Peyer's patch (tissue), 4 donors: ENCODE results near the gene ATP11B. TPM values are rescaled to one million over a fixed set of nuclear protein-coding genes. Genes with fewer than 3 reads are reported as not detected.

Source experiments
- DNase-seq, 3 donors: peaks; one replicate each; pipeline ENCODE4 v3.0.0-alpha.2; 2017 to 2019
- H3K27ac ChIP-seq, 4 donors: fragments of 200-600 bp; sonication (generic); one replicate each; pipeline ENCODE4 v1.5.1; 2016 to 2019
- H3K27me3 ChIP-seq, 2 donors: fragments of 200-600 bp; sonication (generic); one replicate each; pipeline ENCODE4 v1.5.1; 2019
- H3K36me3 ChIP-seq, 3 donors: fragments of 200-600 bp; sonication (generic); one replicate each; pipeline ENCODE4 v1.5.1; 2016 to 2019
- H3K4me1 ChIP-seq, 4 donors: fragments of 200-600 bp; sonication (generic); one replicate each; pipeline ENCODE4 v1.5.1; 2016 to 2019
- H3K4me3 ChIP-seq, 4 donors: fragments of 200-600 bp; sonication (generic); 1 replicate in 3 of 4; 2 replicates in 1 of 4; pipeline ENCODE4 v1.5.1; 2016 to 2019; ENCODE audit warnings: mild to moderate bottlenecking in 1 of 4
- H3K9me3 ChIP-seq, 4 donors: fragments of 200-600 bp; sonication (generic); one replicate each; pipeline ENCODE4 v1.5.1; 2016 to 2019; ENCODE audit warnings: mild to moderate bottlenecking in 1 of 4
- POLR2A ChIP-seq, 2 donors: fragments of 450-650 bp; IDR thresholded peaks; one replicate each; pipeline ENCODE4 v1.5.1; 2017; ENCODE audit warnings: antibody characterized with exemption in 2 of 2, mild to moderate bottlenecking in 2 of 2, moderate library complexity in 2 of 2
- total RNA-seq, 4 donors: library from RNA; depleted of rRNA; stranded (reverse); fragments of >200 nt; gene quantifications; one replicate each; pipeline ENCODE4 v1.1.0, GENCODE V29; 2016
- TF ChIP-seq, protein P1 (sequence below), 6 experiments: fragments of 450-650 bp in 4 of 6; fragments of 200-600 bp in 2 of 6; sonication (generic) in 1 of 6; IDR thresholded peaks; one replicate each; pipeline ENCODE4 v1.5.1; 2017 to 2019; ENCODE audit warnings: antibody characterized with exemption in 6 of 6, mild to moderate bottlenecking in 3 of 6, moderate library complexity in 1 of 6

The ATP11B gene
- total RNA-seq, 4 donors from 2014 or later = 93.3 to 145 (median 116) TPM

GRCh38 chr3:182783106-182783505 is 10.2 kb upstream of the ATP11B start:
- Histone ChIP-seq H3K9me3 (no peaks in the 10 kb centered on the region), H3K36me3 (no peaks in the 10 kb centered on the region), H3K4me3 (no peak overlapping the region), H3K4me1 (no peaks in the 10 kb centered on the region), H3K27me3 (no peaks in the 10 kb centered on the region), H3K27ac (no peak overlapping the region)
- DNase-seq = no peak
- TF ChIP-seq POLR2A (IDR thresholded peaks at IDR 0.05) = no peak
- TF ChIP-seq, protein P1, sequence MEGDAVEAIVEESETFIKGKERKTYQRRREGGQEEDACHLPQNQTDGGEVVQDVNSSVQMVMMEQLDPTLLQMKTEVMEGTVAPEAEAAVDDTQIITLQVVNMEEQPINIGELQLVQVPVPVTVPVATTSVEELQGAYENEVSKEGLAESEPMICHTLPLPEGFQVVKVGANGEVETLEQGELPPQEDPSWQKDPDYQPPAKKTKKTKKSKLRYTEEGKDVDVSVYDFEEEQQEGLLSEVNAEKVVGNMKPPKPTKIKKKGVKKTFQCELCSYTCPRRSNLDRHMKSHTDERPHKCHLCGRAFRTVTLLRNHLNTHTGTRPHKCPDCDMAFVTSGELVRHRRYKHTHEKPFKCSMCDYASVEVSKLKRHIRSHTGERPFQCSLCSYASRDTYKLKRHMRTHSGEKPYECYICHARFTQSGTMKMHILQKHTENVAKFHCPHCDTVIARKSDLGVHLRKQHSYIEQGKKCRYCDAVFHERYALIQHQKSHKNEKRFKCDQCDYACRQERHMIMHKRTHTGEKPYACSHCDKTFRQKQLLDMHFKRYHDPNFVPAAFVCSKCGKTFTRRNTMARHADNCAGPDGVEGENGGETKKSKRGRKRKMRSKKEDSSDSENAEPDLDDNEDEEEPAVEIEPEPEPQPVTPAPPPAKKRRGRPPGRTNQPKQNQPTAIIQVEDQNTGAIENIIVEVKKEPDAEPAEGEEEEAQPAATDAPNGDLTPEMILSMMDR (IDR thresholded peaks at IDR 0.05) = no peak

DNA sequence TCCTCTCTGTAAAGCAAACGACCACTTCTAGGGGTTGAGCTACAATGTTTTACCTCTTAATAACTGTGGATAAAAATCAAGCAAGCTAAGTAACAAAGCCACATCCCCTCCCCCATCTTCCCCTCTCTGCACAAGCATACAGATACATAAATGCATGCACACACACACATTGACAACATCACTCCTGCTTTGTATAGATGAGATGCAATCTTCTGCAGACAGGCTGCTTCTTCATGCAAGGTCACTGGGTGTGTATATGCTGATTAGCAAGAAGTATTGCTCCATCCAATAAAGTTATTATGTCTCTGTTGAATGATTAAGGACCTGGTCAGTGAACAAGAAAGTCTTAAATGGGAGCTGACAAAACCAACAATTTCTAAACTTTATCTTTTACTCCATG is 8.8 kb upstream of the ATP11B start:
- no peak for DNase-seq
- Histone ChIP-seq H3K9me3 (no peaks in the 10 kb centered on the region), H3K27me3 (no peaks in the 10 kb centered on the region), H3K36me3 (no peaks in the 10 kb centered on the region), H3K4me1 (no peaks in the 10 kb centered on the region), H3K27ac (no peak overlapping the region), H3K4me3 (no peak overlapping the region)
- TF ChIP-seq, protein P1 (IDR thresholded peaks at IDR 0.05) = no peak
- no peak for TF ChIP-seq POLR2A (IDR thresholded peaks at IDR 0.05)

GRCh38 chr3:182785142-182785541 is 8.2 kb upstream of the ATP11B start:
- TF ChIP-seq POLR2A (IDR thresholded peaks at IDR 0.05) = no peak
- TF ChIP-seq, protein P1 (IDR thresholded peaks at IDR 0.05) = no peak
- DNase-seq = no peak
- Histone ChIP-seq H3K9me3 (no peaks in the 10 kb centered on the region), H3K27ac (no peak overlapping the region), H3K36me3 (no peaks in the 10 kb centered on the region), H3K4me3 (no peak overlapping the region), H3K27me3 (no peaks in the 10 kb centered on the region), H3K4me1 (no peaks in the 10 kb centered on the region)

DNA sequence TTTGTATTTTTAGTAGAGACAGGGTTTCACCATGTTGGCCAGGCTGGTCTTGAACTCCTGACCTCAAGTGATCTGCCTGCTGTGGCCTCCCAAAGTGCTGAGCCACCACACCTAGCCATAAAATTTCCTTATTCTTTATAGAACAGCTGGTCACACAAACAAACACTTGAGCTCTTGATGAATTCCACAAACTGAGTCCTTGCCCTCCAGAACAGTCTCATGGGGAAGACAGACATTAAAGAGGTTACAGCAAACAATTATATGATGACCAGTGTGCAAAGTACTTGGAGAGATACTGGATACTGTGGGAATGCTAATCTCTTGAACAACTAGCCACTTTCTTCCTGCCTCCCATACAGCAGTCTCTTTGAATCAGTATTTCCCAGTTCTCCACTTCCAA is 7.5 kb upstream of the ATP11B start:
- TF ChIP-seq POLR2A (IDR thresholded peaks at IDR 0.05) = no peak
- TF ChIP-seq, protein P1 (IDR thresholded peaks at IDR 0.05) = no peak
- no peak for DNase-seq
- no peaks in the 10 kb centered on the region for H3K27me3 ChIP-seq

GRCh38 chr3:182786564-182787196 is 6.6 kb upstream of the ATP11B start:
- Histone ChIP-seq H3K4me1 (no peaks in the 10 kb centered on the region), H3K27me3 (no peaks in the 10 kb centered on the region), H3K4me3 (no peak overlapping the region), H3K36me3 (no peaks in the 10 kb centered on the region), H3K27ac (no peak overlapping the region), H3K9me3 (no peaks in the 10 kb centered on the region)
- no peak for DNase-seq
- no peak for TF ChIP-seq POLR2A (IDR thresholded peaks at IDR 0.05)
- TF ChIP-seq, protein P1 (IDR thresholded peaks at IDR 0.05) = no peak

More for the DNA sequence above, 7.5 kb upstream of the ATP11B start:
- H3K9me3 ChIP-seq = no peaks in the 10 kb centered on the region
- no peaks in the 10 kb centered on the region for H3K36me3 ChIP-seq
- H3K4me3 ChIP-seq = no peak overlapping the region
- H3K4me1 ChIP-seq = no peaks in the 10 kb centered on the region
- no peak overlapping the region for H3K27ac ChIP-seq
